ENCODE measurements around the gene NBDY. TPM values are rescaled to one million over a fixed set of nuclear protein-coding genes. Genes with fewer than 3 reads are reported as not detected.
A peak's percentile ranks its signal among the peaks of the same experiment; 100 is the strongest.

Gene NBDY
- total RNA-seq, 1 donor from 2014 or later = 53.6 TPM

DNA sequence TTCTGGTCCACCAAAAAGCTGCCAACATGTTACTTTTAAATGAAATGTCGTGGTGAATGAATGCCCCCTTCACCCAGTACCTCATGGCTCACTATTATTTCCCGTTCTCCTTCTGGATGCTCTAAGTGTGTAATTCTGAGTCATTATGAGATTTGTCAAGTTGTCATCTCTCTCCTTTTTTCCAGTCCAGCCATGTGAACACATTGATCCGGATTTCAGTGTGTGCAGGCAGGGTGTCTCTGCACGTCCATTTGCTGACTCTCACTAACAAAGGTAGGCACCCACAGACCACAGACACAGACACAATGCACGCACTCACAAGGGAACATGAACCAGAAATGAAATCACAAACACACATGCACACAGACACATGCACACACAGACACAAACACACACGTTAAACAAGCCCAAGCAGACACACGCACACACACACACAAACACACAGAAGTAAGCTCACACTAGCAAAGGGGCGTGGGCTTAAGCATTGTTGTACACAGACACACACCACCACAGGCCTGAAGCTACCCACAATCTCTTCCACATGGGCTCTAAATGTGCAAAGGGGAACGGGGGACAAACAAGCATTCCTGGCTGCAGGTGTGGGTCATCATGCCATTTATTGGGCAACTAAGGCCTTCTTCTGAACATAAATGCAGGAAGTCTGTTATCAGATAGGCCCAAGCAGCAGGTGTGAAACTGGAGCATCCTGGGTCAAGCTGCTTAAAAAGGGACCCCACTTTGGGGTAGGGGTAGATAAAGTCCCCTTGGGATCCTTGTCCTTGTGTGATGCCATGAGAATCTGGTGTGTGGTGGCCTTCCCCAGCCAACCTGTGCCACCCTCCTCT lies 58.1 kb downstream of the NBDY start:
- peak overlapping the region; percentile 43 for H3K27ac Mint-ChIP-seq (ENCODE audit: unreplicated experiment)
- no peak for DNase-seq
- H3K4me3 Mint-ChIP-seq (ENCODE audit: unreplicated experiment) = no peak overlapping the region
- peaks cover 5% of the 10 kb centered on the region for H3K27me3 Mint-ChIP-seq (ENCODE audit: unreplicated experiment)
- H3K36me3 Mint-ChIP-seq (ENCODE audit: unreplicated experiment) = peaks cover 9% of the 10 kb centered on the region
- no peaks in the 10 kb centered on the region for H3K4me1 Mint-ChIP-seq (ENCODE audit: low read depth, unreplicated experiment)
- peaks cover 4% of the 10 kb centered on the region for H3K9me3 Mint-ChIP-seq (ENCODE audit: unreplicated experiment)
- no peak for TF ChIP-seq CTCF (IDR thresholded peaks at IDR 0.05; ENCODE audit: partially characterized antibody, unreplicated experiment)

DNA sequence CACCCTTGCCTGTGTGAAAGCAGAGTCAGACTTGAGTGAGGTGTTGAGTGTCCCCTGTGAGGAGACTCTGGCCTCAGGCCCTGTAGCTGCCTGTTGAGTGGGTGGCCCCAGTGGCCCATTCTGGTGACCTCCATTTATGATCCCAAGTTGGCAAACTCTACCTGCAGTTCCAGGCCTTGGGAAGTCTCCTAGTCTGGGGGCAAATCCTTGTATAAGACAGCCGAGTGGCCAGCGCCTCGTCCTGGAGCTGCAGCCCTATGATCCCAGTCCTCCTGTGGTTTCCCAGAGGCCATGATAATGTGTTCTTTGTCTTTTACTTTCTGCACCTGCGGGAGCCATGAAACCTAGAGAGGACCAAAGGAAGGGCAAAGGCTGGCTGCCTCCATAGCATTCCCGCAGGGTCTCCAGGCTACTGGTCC lies 58.7 kb downstream of the NBDY start:
- Mint-ChIP-seq H3K9me3 (ENCODE audit: unreplicated experiment) (peaks cover 5% of the 10 kb centered on the region), H3K27me3 (ENCODE audit: unreplicated experiment) (peaks cover 4% of the 10 kb centered on the region), H3K36me3 (ENCODE audit: unreplicated experiment) (peaks cover 6% of the 10 kb centered on the region), H3K4me1 (ENCODE audit: low read depth, unreplicated experiment) (no peaks in the 10 kb centered on the region), H3K27ac (ENCODE audit: unreplicated experiment) (no peak overlapping the region), H3K4me3 (ENCODE audit: unreplicated experiment) (no peak overlapping the region)
- TF ChIP-seq CTCF (IDR thresholded peaks at IDR 0.05; ENCODE audit: partially characterized antibody, unreplicated experiment) = no peak
- no peak for DNase-seq

DNA sequence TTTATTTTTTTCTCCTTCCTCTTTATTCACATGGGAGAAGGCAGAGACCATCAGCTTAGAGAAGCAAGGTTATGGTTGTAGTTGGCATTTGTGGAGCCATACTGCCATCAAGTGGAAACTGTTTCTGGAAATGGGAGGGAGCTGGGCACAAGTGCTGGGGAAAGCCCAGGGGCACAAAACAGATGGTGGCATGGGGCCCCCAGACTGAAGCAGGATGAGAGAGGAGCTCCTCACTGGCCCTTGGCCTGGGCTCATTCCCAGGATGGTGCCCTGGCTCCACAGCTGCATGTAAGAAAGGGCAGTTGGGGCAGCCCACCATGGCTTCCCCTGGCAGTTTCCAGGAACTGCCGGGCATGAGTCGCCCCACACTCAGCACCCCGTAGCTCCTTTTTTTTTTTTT lies 59.2 kb downstream of the NBDY start:
- no peak for TF ChIP-seq CTCF (IDR thresholded peaks at IDR 0.05; ENCODE audit: partially characterized antibody, unreplicated experiment)
- Mint-ChIP-seq H3K4me3 (ENCODE audit: unreplicated experiment) (no peak overlapping the region), H3K36me3 (ENCODE audit: unreplicated experiment) (peaks cover 6% of the 10 kb centered on the region), H3K27me3 (ENCODE audit: unreplicated experiment) (peaks cover 4% of the 10 kb centered on the region), H3K9me3 (ENCODE audit: unreplicated experiment) (peaks cover 5% of the 10 kb centered on the region), H3K4me1 (ENCODE audit: low read depth, unreplicated experiment) (no peaks in the 10 kb centered on the region), H3K27ac (ENCODE audit: unreplicated experiment) (no peak overlapping the region)
- DNase-seq = no peak

GRCh38 chrX:56788717-56789122 lies 59.7 kb downstream of the NBDY start:
- Mint-ChIP-seq H3K27ac (ENCODE audit: unreplicated experiment) (no peak overlapping the region), H3K4me1 (ENCODE audit: low read depth, unreplicated experiment) (no peaks in the 10 kb centered on the region), H3K9me3 (ENCODE audit: unreplicated experiment) (peaks cover 6% of the 10 kb centered on the region), H3K27me3 (ENCODE audit: unreplicated experiment) (peaks cover 4% of the 10 kb centered on the region), H3K4me3 (ENCODE audit: unreplicated experiment) (no peak overlapping the region), H3K36me3 (ENCODE audit: unreplicated experiment) (peaks cover 6% of the 10 kb centered on the region)
- no peak for TF ChIP-seq CTCF (IDR thresholded peaks at IDR 0.05; ENCODE audit: partially characterized antibody, unreplicated experiment)
- DNase-seq = no peak

- no peaks in the 10 kb centered on the region for H3K4me1 Mint-ChIP-seq (ENCODE audit: low read depth, unreplicated experiment)
- H3K36me3 Mint-ChIP-seq (ENCODE audit: unreplicated experiment) = peaks cover 6% of the 10 kb centered on the region
- no peak for DNase-seq
- H3K27me3 Mint-ChIP-seq (ENCODE audit: unreplicated experiment) = peaks cover 4% of the 10 kb centered on the region
- no peak overlapping the region for H3K4me3 Mint-ChIP-seq (ENCODE audit: unreplicated experiment)
- TF ChIP-seq CTCF (IDR thresholded peaks at IDR 0.05; ENCODE audit: partially characterized antibody, unreplicated experiment) = no peak
- no peak overlapping the region for H3K27ac Mint-ChIP-seq (ENCODE audit: unreplicated experiment)
- H3K9me3 Mint-ChIP-seq (ENCODE audit: unreplicated experiment) = peaks cover 6% of the 10 kb centered on the region
Observed at GRCh38 chrX:56789518-56790070, 60.6 kb downstream of the NBDY start.

All from glutamatergic neuron (in vitro differentiated cells).